HL-60 (cell line): ENCODE results near the gene IPCEF1.

Experiments
- CTCF ChIP-seq: IDR thresholded peaks from one replicate; pipeline ENCODE4 v1.5.1; 2011; ENCODE audit warnings: low read length, control low read depth, inconsistent platforms; ENCODE audit not compliant: insufficient read depth
- GABPA ChIP-seq: IDR thresholded peaks from 2 replicates; pipeline ENCODE4 v1.6.1; 2012; ENCODE audit warnings: low read depth
- TF ChIP-seq, protein P1 (sequence below): IDR thresholded peaks from 2 replicates; pipeline ENCODE4 v1.6.1; 2012; ENCODE audit warnings: low read depth; ENCODE audit not compliant: insufficient replicate concordance

GRCh38 chr6:154261688-154262397, 94.8 kb downstream of the IPCEF1 start:
- TF ChIP-seq CTCF, result no peak
- TF ChIP-seq, protein P1, sequence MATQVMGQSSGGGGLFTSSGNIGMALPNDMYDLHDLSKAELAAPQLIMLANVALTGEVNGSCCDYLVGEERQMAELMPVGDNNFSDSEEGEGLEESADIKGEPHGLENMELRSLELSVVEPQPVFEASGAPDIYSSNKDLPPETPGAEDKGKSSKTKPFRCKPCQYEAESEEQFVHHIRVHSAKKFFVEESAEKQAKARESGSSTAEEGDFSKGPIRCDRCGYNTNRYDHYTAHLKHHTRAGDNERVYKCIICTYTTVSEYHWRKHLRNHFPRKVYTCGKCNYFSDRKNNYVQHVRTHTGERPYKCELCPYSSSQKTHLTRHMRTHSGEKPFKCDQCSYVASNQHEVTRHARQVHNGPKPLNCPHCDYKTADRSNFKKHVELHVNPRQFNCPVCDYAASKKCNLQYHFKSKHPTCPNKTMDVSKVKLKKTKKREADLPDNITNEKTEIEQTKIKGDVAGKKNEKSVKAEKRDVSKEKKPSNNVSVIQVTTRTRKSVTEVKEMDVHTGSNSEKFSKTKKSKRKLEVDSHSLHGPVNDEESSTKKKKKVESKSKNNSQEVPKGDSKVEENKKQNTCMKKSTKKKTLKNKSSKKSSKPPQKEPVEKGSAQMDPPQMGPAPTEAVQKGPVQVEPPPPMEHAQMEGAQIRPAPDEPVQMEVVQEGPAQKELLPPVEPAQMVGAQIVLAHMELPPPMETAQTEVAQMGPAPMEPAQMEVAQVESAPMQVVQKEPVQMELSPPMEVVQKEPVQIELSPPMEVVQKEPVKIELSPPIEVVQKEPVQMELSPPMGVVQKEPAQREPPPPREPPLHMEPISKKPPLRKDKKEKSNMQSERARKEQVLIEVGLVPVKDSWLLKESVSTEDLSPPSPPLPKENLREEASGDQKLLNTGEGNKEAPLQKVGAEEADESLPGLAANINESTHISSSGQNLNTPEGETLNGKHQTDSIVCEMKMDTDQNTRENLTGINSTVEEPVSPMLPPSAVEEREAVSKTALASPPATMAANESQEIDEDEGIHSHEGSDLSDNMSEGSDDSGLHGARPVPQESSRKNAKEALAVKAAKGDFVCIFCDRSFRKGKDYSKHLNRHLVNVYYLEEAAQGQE, result no peak
- no peak for TF ChIP-seq GABPA
